G401.6 (cell line): ENCODE data around the gene NAPG.
"Not testable (repeated sequence)": the region's sequence is repeated elsewhere in the genome, so short reads cannot be mapped to it uniquely, and the experiment has no call there.

ENCODE experiments used
- FAIRE-seq: peaks from 2 replicates; lab custom pipeline; 2012; peaks lifted over from hg19 to GRCh38; lab: Jason Lieb, UNC

The NAPG gene

GRCh38 chr18:10552226-10552625, 26.4 kb downstream of the NAPG start:
- no peak for FAIRE-seq

GRCh38 chr18:10556251-10556650, 30.4 kb downstream of the NAPG start:
- not testable (repeated sequence) for FAIRE-seq

GRCh38 chr18:10557085-10557677, 31.4 kb downstream of the NAPG start:
- FAIRE-seq: no peak

GRCh38 chr18:10558243-10558966, 32.6 kb downstream of the NAPG start:
- FAIRE-seq: no peak

GRCh38 chr18:10558967-10559298, 33.1 kb downstream of the NAPG start:
- FAIRE-seq: no peak

DNA sequence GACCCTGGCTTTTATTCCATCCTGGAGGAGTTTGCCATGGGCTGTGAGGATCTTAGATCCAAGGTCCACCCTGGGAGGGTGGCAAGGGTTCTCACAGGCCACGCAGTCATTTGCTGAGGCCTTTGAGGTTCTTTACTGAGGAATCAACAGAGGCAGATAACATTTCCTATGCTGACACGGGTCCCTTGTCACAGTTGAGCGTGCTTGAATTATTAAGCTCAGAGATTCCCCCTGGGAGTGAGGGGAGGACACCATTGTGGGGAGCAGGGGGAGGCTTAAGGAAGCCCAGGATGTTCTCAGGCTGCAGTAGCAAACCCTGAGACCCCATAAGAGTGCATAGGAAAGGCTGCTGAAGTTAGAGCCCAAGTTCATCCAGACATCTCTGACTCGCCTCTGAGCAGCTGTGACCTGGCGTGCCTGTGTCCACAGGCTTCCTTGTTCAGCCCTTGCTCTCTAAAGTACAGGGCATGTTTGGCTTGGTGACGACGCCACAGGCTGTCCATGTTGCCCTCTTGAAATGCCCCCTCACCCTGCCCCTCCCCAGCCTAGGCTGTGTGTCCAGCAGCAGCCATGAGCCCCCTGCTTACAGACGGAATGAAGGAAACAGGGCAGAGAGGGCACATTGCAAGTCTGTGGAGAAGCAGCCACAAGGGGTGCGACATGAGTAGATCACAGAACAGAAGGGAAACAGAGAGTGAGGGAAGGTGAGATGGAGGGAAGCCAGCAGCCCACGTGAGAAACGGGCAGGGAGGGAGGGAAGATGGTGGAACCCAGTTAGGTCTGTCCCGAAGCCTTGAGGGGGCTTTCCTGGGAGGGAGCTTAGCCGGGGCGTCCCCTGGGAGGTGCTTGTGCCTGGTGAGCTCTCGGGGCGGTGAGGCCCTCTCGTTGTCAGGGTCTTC, 34.0 kb downstream of the NAPG start:
- FAIRE-seq: no peak

DNA sequence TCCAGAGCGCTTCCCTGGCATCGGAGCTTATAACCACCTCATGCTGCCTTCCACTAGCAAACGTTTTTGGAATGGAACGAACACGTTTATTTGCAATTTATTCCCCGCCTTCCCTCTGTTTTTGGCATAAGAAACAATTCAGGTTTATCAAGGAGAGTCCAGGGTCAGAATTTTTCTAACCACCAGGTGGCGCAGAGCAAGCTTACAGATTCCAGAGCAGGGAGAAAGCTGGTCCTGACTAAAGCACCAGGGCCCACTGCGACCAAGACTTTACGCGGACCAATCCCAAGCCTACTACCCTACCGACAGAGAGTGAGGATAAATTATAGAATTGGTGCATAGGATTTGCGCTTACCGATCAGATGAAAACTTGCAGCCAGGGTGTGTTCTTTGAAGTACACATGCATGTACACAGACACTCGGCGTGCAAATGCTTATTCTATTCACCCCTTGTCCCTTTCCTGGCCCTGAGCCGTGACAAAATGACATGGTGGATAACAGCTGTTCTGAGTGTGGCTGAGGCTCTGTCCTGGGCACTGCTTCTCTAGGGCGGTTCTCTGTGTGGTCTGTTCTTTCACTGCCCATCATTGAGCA, 34.7 kb downstream of the NAPG start:
- peak; percentile 15 for FAIRE-seq

DNA sequence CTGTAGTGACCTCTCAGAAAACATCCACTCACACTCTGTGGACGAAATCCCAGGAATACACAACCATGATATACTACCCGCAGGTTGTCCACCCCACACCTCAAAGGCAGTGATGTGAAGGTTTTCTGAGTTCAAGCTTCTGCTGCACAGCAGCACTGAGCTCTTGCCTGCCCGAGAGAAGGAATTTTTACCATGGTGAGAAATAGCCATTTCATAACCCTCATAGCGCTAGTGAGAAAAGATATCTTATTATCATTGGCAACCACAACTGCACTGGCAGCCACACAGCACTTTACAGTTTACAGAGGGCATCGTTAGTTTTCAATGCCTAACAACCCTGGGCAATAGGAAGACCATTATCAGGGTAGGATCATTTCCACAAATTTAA, 36.9 kb downstream of the NAPG start:
- FAIRE-seq: no peak

- FAIRE-seq: no peak
Measured at GRCh38 chr18:10563886-10564285, 38.1 kb downstream of the NAPG start.

DNA sequence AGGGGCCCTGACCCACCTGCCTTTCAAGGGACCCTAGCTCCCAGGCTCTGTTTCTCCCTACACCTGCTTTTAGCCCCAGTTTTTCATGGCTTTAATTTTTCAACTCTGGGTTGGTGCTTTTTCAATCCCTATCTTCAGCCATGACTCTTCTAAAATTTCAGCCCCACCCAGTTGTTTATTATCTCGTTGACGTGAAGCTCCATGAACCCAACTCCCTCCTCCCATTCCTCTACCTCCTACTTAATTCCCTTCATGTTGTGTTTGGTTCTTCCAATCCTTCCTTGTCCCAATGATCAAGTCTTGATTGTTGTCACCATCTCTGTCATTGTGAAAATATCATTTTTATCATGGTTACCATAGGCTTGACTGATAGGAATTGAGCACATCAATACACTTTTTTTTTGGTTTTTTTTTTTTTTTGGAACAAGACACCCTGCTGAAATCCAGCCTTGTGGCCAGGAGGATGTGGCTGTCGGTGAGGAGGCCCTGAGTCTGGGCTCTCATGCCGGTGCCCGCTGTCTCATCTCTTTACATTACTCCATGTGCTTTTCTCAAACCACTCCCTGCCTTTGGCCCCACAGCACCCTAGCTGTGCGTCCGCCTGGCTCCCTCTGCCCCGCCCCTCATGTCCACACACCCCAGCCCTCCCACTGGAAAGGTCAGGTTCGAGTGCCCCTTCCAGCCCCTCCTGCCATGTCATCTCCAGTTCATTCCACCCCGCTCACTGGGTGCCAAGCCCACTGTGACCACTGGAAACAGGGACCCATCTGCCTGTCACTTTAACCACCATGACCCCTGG, 39.3 kb downstream of the NAPG start:
- no peak for FAIRE-seq

DNA sequence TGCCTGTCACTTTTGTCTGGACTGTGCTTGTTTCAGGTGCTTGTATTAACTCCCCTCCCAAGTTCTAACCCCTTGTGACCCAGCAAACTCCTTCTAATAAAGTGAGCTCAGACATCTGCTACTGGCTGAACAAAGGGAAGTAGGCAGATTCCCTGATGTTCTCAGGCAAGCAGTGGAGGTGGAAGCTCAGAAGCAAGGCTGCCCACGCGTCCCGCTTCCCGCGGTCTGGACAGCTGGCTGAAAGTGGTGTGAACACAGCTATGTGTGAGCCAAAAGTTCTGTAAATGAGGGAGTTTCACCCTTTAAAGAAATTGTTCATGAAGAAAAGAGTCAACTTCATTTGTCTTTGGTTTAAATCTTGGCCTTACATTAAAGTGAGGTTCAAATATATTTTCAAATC, 40.0 kb downstream of the NAPG start:
- FAIRE-seq: no peak

GRCh38 chr18:10566390-10566789, 40.6 kb downstream of the NAPG start:
- FAIRE-seq: no peak

DNA sequence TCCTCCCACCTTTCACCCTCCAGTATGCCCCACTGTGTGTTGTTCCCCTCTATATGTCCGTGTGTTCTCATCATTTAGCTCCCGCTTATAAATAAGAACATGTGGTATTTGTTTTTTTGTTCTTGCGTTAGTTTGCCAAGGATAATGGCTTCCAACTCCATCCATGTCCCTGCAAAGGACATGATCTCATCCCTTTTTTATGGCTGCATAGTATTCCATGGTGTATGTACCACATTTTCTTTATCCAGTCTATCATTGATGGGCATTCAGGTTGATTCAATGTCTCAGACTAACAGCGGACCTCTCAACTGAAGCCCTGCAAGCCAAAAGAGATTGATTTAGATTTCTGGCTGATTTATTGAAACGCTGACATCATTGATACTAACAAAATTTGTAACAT, 44.1 kb downstream of the NAPG start:
- not testable (repeated sequence) for FAIRE-seq

- FAIRE-seq: no peak
Measured at GRCh38 chr18:10570622-10571021, 44.8 kb downstream of the NAPG start.

DNA sequence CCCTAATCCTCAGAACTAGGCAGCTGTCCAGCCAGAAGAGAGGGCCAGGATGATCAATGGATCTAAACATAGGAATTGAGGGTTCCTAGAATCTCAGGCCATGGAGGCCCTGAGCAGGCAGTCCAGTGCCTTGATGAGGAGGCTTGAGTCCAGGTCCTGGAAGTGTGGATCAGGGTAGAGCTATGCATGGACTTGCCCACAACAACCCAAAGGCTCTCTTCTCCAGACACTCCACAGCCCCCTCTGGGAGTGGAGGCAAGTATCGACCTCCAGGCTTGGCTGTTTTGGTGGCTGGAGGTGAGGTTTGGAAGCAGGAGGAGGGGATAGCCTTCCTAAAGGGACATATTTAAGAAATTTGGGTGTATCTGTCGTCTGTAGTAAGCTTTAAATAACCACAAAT, 45.7 kb downstream of the NAPG start:
- FAIRE-seq: no peak

- not testable (repeated sequence) for FAIRE-seq
Measured at GRCh38 chr18:10573261-10573660, 47.4 kb downstream of the NAPG start.

DNA sequence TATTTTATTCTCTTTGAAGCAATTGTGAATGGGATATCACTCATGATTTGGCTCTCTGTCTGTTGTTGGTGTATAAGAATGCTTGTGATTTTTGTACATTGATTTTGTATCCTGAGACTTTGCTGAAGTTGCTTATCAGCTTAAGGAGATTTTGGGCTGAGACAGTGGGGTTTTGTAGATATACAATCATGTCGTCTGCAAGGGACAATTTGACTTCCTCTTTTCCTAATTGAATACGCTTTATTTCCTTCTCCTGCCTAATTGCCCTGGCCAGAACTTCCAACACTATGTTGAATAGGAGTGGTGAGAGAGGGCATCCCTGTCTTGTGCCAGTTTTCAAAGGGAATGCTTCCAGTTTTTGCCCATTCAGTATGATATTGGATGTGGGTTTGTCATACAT, 48.6 kb downstream of the NAPG start:
- FAIRE-seq: not testable (repeated sequence)

DNA sequence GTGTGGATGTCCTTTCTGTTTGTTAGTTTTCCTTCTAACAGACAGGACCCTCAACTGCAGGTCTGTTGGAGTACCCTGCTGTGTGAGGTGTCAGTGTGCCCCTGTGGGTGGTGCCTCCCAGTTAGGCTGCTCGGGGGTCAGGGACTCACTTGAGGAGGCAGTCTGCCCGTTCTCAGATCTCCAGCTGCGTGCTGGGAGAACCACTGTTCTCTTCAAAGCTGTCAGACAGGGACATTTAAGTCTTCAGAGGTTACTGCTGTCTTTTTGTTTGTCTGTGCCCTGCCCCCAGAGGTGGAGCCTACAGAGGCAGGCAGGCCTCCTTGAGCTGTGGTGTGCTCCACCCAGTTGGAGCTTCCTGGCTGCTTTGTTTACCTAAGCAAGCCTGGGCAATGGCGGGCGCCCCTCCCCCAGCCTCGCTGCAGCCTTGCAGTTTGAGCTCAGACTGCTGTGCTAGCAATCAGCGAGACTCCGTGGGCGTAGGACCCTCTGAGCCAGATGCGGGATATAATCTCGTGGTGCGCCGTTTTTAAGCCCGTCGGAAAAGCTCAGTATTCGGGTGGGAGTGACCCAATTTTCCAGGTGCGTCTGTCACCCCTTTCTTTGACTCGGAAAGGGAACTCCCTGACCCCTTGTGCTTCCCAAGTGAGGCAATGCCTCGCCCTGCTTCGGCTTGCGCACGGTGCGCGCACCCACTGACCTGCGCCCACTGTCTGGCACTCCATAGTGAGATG, 52.2 kb downstream of the NAPG start:
- not testable (repeated sequence) for FAIRE-seq

GRCh38 chr18:10578573-10578899, 52.7 kb downstream of the NAPG start:
- FAIRE-seq: not testable (repeated sequence)

DNA sequence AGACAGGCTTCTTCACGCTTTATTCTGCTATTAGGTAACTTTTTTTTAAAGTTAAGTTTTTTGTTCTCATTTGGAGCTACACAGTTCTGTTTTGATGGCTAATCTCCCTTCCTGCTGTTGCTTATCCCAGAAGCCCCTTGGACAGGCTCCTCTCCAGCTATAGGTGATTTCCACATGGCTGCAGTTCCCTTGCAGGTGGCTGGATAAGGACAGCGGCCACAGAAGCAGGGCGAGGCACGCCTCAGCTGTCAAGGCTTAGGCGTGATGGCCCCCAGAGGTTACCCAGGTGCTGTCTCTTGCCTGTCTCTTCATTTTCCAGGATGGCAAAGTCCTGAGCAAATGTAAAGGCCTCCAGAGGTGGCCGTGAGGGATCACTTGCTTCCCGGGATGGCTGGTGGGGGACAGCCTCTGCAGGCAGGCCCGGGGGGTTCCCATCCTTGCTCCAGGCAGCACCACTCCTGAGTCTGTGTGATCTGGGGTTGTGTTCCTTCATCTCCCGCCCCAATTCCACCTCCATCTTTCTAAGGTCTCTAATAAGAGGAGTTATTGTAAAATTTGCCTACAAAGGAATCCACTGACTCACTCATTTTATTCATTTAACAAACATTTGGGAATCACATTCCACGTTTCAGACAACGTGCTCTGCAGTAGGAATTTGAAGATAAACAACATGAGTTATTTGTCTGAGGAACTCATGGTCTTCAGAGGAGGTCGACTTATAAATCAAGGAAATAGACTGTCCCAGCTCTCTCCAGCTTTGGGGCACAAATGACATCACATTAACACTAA, 53.4 kb downstream of the NAPG start:
- FAIRE-seq: no peak

DNA sequence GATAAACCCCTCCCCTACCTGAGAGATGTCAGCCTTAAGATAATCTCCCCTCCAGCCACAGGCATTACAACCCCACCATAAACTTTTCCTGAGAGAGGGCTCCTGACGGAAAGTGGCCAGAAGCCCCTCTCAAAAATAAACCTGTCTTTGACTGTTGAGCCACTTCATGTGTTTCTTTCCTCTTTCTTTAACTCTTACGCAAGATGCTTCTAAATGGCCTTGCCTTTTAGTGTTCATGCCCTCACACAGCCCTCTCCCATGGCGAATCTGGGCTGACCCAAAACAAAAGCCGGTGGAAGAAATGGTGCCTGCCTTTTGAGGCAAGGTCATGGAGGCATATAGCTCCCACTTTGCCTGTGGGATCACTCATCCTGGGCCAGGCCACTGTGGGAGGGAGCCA, 54.4 kb downstream of the NAPG start:
- FAIRE-seq: no peak
